MM.1S (cell line): ENCODE results near the gene TRMT61A.

ENCODE experiments used
- EZH2 ChIP-seq: fragments of 300-600 bp; sonication (generic); optimal IDR thresholded peaks from 2 replicates; pipeline ENCODE3; 2017; ENCODE audit warnings: low read depth, mild to moderate bottlenecking, antibody characterized with exemption, low read length, mixed read lengths
- EZH2phosphoT487 ChIP-seq: fragments of 300-600 bp; sonication (generic); IDR thresholded peaks from 2 replicates; pipeline ENCODE4 v1.6.1; 2018; ENCODE audit warnings: antibody characterized with exemption, low read length
- TF ChIP-seq, protein P1 (sequence below): fragments of 300-600 bp; sonication (generic); IDR thresholded peaks from 2 replicates; pipeline ENCODE4 v1.5.1; 2016; ENCODE audit warnings: antibody characterized with exemption, low read length, mixed read lengths

DNA sequence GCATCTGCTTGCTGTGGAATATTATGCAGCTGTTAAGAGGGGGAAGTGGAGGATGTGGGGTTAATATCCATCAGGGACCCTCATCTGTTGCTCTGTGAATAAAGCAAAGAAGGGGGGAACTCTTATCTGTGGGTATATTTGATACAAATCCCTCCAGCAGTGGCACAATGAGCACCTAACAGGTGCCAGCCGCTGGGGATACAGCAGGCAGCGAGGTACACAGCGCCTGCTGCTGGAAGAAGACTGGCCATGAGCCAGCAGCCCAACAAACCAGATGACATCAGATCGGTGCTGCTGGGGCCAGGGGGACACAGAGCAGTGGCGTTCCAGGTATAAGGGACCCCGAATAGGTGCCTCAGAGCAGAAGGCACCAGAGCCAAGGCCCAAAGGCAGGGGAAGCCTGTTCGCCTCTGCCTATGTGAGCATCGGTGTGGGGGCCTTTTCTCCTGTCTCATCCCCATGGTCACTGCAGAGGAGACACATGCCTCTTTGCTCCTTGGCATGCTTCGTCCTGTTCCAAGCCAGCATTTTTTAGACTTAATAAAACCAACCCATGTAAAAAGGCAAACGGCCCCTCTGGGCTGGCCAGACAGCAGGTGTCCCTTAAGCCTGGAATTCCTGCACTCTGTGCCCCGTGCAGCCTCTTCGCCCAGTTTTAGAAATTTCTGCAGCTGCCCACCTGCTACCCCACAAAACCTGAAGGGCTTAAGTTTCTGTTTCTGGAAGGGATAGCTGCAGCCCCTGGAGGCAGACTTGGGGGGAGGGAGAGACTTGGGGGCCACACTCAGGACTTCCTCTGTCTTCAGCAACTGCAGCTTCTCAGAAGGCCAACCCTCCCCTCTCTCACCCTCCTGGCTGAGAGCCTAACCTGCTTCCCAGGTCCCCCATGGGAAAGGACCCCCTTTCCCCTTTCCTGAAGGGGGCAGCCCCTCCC is 4.7 kb upstream of the TRMT61A start:
- TF ChIP-seq, protein P1, sequence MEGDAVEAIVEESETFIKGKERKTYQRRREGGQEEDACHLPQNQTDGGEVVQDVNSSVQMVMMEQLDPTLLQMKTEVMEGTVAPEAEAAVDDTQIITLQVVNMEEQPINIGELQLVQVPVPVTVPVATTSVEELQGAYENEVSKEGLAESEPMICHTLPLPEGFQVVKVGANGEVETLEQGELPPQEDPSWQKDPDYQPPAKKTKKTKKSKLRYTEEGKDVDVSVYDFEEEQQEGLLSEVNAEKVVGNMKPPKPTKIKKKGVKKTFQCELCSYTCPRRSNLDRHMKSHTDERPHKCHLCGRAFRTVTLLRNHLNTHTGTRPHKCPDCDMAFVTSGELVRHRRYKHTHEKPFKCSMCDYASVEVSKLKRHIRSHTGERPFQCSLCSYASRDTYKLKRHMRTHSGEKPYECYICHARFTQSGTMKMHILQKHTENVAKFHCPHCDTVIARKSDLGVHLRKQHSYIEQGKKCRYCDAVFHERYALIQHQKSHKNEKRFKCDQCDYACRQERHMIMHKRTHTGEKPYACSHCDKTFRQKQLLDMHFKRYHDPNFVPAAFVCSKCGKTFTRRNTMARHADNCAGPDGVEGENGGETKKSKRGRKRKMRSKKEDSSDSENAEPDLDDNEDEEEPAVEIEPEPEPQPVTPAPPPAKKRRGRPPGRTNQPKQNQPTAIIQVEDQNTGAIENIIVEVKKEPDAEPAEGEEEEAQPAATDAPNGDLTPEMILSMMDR: no peak
- no peak for TF ChIP-seq EZH2phosphoT487
- no peak for TF ChIP-seq EZH2
